HEK293 (cell line): ENCODE measurements around the gene CTR9.

ENCODE experiments used
- CTCF ChIA-PET: fragments of 350-600 bp; formaldehyde crosslinking; extraction: SDS; loops from one replicate; lab custom pipeline; 2021; ENCODE audit warnings: antibody characterized with exemption; lab: Yijun Ruan, JAX
- POLR2A ChIA-PET: fragments of 300-600 bp; formaldehyde crosslinking; extraction: SDS; loops from one replicate; lab custom pipeline; 2020; ENCODE audit warnings: antibody characterized with exemption, inconsistent platforms; lab: Yijun Ruan, JAX
- H3K27ac ChIP-seq: fragments of 200-500 bp; sonication (Bioruptor generic); 2 replicates; pipeline ENCODE4 v1.5.1; 2014; ENCODE audit warnings: low read depth, low read length, control low read depth, inconsistent platforms; ENCODE audit errors: extremely low read depth
- H3K36me3 ChIP-seq, 2 experiments: fragments of 200-500 bp in 1 of 2; sonication (Bioruptor generic) in 1 of 2; 1 replicate in 1 of 2; 2 replicates in 1 of 2; pipeline ENCODE4 v1.5.1; 2014 to 2017; ENCODE audit warnings: inconsistent platforms in 2 of 2, low read length in 2 of 2; ENCODE audit not compliant: control insufficient read depth in 2 of 2, insufficient read depth in 1 of 2
- H3K4me1 ChIP-seq: fragments of 200-500 bp; sonication (Bioruptor generic); 2 replicates; pipeline ENCODE4 v1.5.1; 2014; ENCODE audit warnings: mild to moderate bottlenecking, low read length, inconsistent platforms; ENCODE audit not compliant: control insufficient read depth, insufficient read depth
- H3K4me3 ChIP-seq: 2 replicates; pipeline ENCODE4 v1.5.1; 2011; ENCODE audit warnings: low read depth, mild to moderate bottlenecking, control low read depth, low read length, moderate library complexity
- H3K9me3 ChIP-seq: fragments of 200-500 bp; sonication (Bioruptor generic); 2 replicates; pipeline ENCODE4 v1.5.1; 2014; ENCODE audit warnings: low read depth, low read length, inconsistent platforms; ENCODE audit not compliant: control insufficient read depth, insufficient read depth
- OSR2 ChIP-seq: fragments of 450-650 bp; formaldehyde crosslinking; IDR thresholded peaks from 2 replicates; pipeline ENCODE4 v1.5.1; 2016; ENCODE audit warnings: missing biosample characterization, missing genetic modification characterization
- PBX3 ChIP-seq: sonication (generic); formaldehyde crosslinking; IDR thresholded peaks from 2 replicates; pipeline ENCODE4 v1.8.1; 2022; ENCODE audit warnings: mild to moderate bottlenecking, moderate library complexity, missing genetic modification reagents
- SALL2 ChIP-seq: fragments of 450-650 bp; formaldehyde crosslinking; IDR thresholded peaks from 2 replicates; pipeline ENCODE4 v1.5.0; 2017; ENCODE audit warnings: missing biosample characterization, mild to moderate bottlenecking, missing genetic modification characterization, borderline replicate concordance
- ZNF239 ChIP-seq: fragments of 450-650 bp; formaldehyde crosslinking; IDR thresholded peaks from 2 replicates; pipeline ENCODE4 v1.5.1; 2016; ENCODE audit warnings: missing biosample characterization, missing genetic modification characterization
- ZNF280C ChIP-seq: fragments of 450-650 bp; formaldehyde crosslinking; IDR thresholded peaks from 2 replicates; pipeline ENCODE4 v1.5.1; 2016; ENCODE audit warnings: missing biosample characterization, missing genetic modification characterization
- ZNF521 ChIP-seq: fragments of 450-650 bp; formaldehyde crosslinking; IDR thresholded peaks from 2 replicates; pipeline ENCODE4 v1.5.1; 2017; ENCODE audit warnings: missing biosample characterization, mild to moderate bottlenecking, missing genetic modification characterization
- ZNF585B ChIP-seq: fragments of 450-650 bp; formaldehyde crosslinking; IDR thresholded peaks from 2 replicates; pipeline ENCODE4 v1.5.1; 2016; ENCODE audit warnings: missing biosample characterization, missing genetic modification characterization
- ZNF677 ChIP-seq: fragments of 450-650 bp; IDR thresholded peaks from 2 replicates; pipeline ENCODE4 v1.5.0; 2018; ENCODE audit warnings: missing biosample characterization, mild to moderate bottlenecking, missing genetic modification characterization, moderate library complexity
- ZNF830 ChIP-seq: fragments of 450-650 bp; IDR thresholded peaks from 2 replicates; pipeline ENCODE4 v1.5.0; 2018; ENCODE audit warnings: missing biosample characterization, missing genetic modification characterization, low read depth, mild to moderate bottlenecking, moderate library complexity
- TF ChIP-seq, protein P1 (sequence below): fragments of 450-650 bp; formaldehyde crosslinking; IDR thresholded peaks from 2 replicates; pipeline ENCODE4 v1.5.1; 2016; ENCODE audit warnings: missing biosample characterization, missing genetic modification characterization

Gene CTR9

DNA sequence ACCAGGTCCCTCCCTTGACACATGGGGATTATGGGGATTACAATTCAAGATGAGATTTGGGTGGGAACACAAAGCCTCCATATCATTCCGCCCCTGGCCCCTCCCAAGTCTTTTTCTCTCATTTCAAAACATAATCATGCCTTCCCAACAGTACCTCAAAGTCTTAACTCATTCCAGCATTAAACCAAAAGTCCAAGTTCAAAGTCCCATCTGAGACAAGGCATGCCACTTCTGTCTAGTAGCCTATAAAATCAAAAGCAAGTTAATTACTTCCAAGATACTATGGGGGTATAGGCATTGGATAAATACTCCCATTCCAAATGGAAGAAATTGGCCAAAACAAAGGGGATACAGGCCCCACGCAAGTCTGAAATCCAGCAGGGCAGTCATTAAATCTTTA, 77.4 kb downstream of the CTR9 start:
- ChIA-PET CTCF (no interaction called here), POLR2A (interaction anchor here (2.8 kb wide), 1 partner anchor 19 kb away, joined by 19 read pairs; the partner anchor contains the start of gene EIF4G2)
- no peak overlapping the region for H3K27ac ChIP-seq
- no peak for TF ChIP-seq ZNF830
- TF ChIP-seq OSR2 (tag by site-specific recombination): no peak
- no peak for TF ChIP-seq PBX3
- TF ChIP-seq ZNF677: no peak
- TF ChIP-seq, protein P1, sequence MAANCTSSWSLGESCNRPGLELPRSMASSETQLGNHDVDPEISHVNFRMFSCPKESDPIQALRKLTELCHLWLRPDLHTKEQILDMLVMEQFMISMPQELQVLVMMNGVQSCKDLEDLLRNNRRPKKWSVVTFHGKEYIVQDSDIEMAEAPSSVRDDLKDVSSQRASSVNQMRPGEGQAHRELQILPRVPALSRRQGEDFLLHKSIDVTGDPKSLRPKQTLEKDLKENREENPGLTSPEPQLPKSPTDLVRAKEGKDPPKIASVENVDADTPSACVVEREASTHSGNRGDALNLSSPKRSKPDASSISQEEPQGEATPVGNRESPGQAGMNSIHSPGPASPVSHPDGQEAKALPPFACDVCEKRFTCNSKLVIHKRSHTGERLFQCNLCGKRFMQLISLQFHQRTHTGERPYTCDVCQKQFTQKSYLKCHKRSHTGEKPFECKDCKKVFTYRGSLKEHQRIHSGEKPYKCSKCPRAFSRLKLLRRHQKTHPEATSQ (tag by site-specific recombination): no peak
- no peak for TF ChIP-seq ZNF521 (tag by site-specific recombination)
- TF ChIP-seq ZNF239 (tag by site-specific recombination): no peak
- no peak for TF ChIP-seq SALL2 (tag by site-specific recombination)
- no peak for TF ChIP-seq ZNF280C
- H3K4me3 ChIP-seq: no peak overlapping the region
- H3K4me1 ChIP-seq: no peaks in the 10 kb centered on the region
- no peaks in the 10 kb centered on the region for H3K9me3 ChIP-seq
- no peaks in the 10 kb centered on the region for H3K36me3 ChIP-seq

- ChIA-PET CTCF (no interaction called here), POLR2A (interaction anchor here (0.7 to 2.8 kb wide), 2 partner anchors 10 to 20 kb away, joined by 5 to 19 read pairs; partner anchors contain the start of gene EIF4G2)
- Histone ChIP-seq H3K4me1 (no peaks in the 10 kb centered on the region), H3K9me3 (no peaks in the 10 kb centered on the region), H3K4me3 (no peak overlapping the region), H3K36me3 (no peaks in the 10 kb centered on the region), H3K27ac (no peak overlapping the region)
- TF ChIP-seq ZNF585B (tag by site-specific recombination) (peak; percentile 88), ZNF280C (no peak)
These were observed 78.1 kb downstream of the CTR9 start for GRCh38 chr11:10829139-10829538.
